ENCODE results near the gene DEDD.

The DEDD gene

DNA sequence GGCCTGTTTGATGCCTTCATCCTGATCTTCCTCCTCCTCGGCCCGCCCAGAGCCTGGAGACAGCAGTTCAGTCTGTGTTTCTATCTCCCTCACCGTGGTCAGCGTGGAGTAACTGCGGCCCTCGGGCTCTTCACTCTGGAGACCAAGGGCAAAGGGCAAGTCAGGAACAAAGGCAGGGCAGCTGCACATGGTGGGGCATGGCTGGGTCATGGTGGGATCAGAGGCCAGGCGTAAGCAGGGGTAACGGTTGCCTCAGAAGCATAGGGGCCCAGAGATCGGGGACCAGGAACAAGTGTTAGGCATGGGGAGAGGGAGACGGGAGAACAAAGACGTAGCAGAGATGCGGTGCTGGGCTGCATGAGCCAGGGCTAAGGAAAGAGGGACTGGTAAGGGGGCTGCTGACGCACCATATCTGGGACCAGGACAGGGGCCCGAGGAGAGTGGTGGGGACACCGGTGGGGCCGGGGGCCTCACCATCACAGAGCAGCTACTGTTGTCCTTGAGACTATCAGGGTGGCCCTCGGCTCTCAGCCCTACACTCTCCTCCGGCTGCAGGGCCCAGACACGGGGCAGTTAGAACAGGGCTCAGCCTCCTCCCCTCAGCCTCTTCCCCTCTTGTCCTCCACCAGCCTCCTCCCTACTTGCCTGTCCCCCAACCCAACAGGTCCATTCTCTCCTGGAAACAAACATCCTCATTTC, 59.6 kb downstream of the DEDD start:
- no peak for DNase-seq (ENCODE audit: low read depth)

DNA sequence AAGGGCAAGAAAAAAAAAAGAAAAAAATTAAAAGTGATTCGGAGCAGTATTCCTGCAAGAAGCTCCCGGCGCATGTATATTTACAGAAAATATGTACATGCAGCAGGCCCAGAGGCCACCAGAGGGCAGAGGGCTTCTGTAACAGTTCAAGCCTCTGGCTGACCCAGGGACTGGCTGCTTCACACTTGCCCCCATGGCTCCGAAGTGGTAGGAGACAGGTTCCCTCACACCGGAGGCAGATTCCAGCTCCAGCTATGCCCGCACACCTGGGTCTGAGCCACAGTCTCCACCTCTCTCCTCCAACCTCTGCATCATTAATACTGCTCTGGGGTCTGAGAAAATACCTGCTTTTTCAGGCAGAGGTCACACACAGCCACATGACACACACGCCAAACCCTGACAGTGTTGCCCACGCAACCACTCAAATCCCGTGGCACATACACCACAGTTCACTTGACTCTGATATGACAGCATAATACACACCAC, 60.5 kb downstream of the DEDD start:
- peak; percentile 19 for DNase-seq (ENCODE audit: low read depth)
